Mucosa of descending colon (tissue), 3 donors: ENCODE measurements around the gene BAIAP2L1. TPM values are rescaled to one million over a fixed set of nuclear protein-coding genes. Genes with fewer than 3 reads are reported as not detected.
A peak's percentile ranks its signal among the peaks of the same experiment; 100 is the strongest.

Source experiments
- ATAC-seq: fragments of 200-7000 bp; cut with Tn5 transposase; one replicate; pipeline ENCODE4 v1.9.1; 2020; ENCODE audit warnings: mild to moderate bottlenecking, moderate library complexity
- DNase-seq, 3 donors: peaks; one replicate each; pipeline ENCODE4 v3.0.0-alpha.2; 2020
- H3K36me3 ChIP-seq: fragments of 200-600 bp; one replicate; pipeline ENCODE4 v1.8.0; 2021; ENCODE audit warnings: low read depth, mild to moderate bottlenecking
- H3K4me1 ChIP-seq: fragments of 200-600 bp; one replicate; pipeline ENCODE4 v1.8.0; 2021; ENCODE audit warnings: low read depth, mild to moderate bottlenecking
- H3K4me3 ChIP-seq: fragments of 200-600 bp; one replicate; pipeline ENCODE4 v1.8.0; 2021; ENCODE audit warnings: mild to moderate bottlenecking
- H3K9me3 ChIP-seq: fragments of 200-600 bp; one replicate; pipeline ENCODE4 v1.8.0; 2021; ENCODE audit warnings: mild to moderate bottlenecking
- intact Hi-C, 2 donors: fragments of 100-400 bp; cut with DNase I in 1 of 2; cut with micrococcal nuclease in 1 of 2; formaldehyde crosslinking; loops; one replicate each; pipeline versions ENCODE4 v1.11.0 to v1.11.1; 2022; cut with DNase I, micrococcal nuclease
- total RNA-seq, 3 donors: library from RNA; stranded (reverse); fragmentation: NEBNext Ultra II Directional in 2 of 3; extraction: Animal tissue kit (Norgen Biotek cat#: 25700) in 2 of 3; gene quantifications; one replicate each; pipeline versions ENCODE4 v1.2.1 to v1.2.4, GENCODE V29; 2021 to 2023
- TF ChIP-seq, protein P1 (sequence below): fragments of 200-600 bp; IDR thresholded peaks from one replicate; pipeline ENCODE4 v1.8.0; 2022; ENCODE audit warnings: antibody characterized with exemption, mild to moderate bottlenecking
- donor health status: DM: no; HTN: no; CAD: no; lungs with moderate emphysema.
- donor health status: DM: no; HTN: no; CAD: no.
- donor health status: DM: no; HTN: yes; CAD: no.

BAIAP2L1 gene
- total RNA-seq, 3 donors from 2014 or later: 39.9 to 78.0 (median 65.4) TPM

DNA sequence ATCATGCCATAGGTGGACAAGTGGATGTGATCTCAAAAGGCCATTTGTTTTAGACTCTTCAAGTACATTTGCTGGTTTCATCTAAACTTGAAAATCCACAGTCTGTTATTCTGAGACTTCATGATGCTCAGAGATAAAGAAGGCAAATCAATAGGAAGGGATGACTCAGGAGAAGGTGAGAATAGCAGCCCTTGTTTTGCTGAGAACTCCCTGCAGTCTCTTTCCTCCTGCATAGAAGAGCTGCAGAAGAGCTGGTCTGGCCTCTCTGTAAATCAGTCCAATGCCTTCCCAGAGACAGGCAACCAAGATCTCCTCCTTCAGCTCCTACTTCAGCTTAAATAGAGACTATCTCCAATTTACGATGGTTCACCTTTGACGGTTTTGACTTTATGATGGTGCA, 4.0 kb upstream of the BAIAP2L1 start:
- Histone ChIP-seq H3K4me1 (peaks cover 9% of the 10 kb centered on the region), H3K4me3 (no peak overlapping the region), H3K9me3 (no peaks in the 10 kb centered on the region), H3K36me3 (no peaks in the 10 kb centered on the region)
- intact Hi-C loops: loop anchor here in 1 of 2 donors (10.0 kb wide), 1 partner anchor 120 kb away; the partner anchor contains the start of gene BRI3
- no peak for DNase-seq
- TF ChIP-seq, protein P1, sequence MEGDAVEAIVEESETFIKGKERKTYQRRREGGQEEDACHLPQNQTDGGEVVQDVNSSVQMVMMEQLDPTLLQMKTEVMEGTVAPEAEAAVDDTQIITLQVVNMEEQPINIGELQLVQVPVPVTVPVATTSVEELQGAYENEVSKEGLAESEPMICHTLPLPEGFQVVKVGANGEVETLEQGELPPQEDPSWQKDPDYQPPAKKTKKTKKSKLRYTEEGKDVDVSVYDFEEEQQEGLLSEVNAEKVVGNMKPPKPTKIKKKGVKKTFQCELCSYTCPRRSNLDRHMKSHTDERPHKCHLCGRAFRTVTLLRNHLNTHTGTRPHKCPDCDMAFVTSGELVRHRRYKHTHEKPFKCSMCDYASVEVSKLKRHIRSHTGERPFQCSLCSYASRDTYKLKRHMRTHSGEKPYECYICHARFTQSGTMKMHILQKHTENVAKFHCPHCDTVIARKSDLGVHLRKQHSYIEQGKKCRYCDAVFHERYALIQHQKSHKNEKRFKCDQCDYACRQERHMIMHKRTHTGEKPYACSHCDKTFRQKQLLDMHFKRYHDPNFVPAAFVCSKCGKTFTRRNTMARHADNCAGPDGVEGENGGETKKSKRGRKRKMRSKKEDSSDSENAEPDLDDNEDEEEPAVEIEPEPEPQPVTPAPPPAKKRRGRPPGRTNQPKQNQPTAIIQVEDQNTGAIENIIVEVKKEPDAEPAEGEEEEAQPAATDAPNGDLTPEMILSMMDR: no peak
- no peak for ATAC-seq

GRCh38 chr7:98399890-98400541, 874 bp downstream of the BAIAP2L1 start:
- DNase-seq (peak in 2 of 3 donors; percentile 19 to 51), ATAC-seq (no peak)
- TF ChIP-seq, protein P1: no peak
- intact Hi-C loops: loop anchor here in 1 of 2 donors (10.0 kb wide), 1 partner anchor 115 kb away; the partner anchor contains the start of gene BRI3
- Histone ChIP-seq H3K4me3 (peak overlapping the region; percentile 17), H3K4me1 (peaks cover 7% of the 10 kb centered on the region), H3K36me3 (no peaks in the 10 kb centered on the region), H3K9me3 (no peaks in the 10 kb centered on the region)

DNA sequence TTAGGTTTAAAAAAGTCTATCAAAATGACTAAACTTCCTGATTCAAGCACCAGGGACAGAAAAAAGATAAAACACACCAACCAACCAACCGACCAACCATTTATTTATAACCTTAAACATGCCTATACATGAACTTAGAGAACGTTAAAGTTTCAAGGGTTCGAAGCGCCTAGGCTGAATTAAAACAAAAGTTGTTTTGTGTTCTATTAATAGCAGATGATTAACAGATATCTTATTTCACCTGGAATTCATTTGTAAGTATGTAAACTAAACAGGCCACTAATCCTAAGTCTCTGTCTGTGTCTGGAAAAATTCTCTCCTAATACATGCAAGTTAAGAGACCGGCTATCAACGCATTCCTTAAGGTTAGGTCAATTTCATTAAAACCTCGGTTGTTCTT, 1.4 kb downstream of the BAIAP2L1 start:
- peak overlapping the region; percentile 17 for H3K4me3 ChIP-seq
- TF ChIP-seq, protein P1: no peak
- H3K4me1 ChIP-seq: peaks cover 7% of the 10 kb centered on the region
- ATAC-seq (no peak), DNase-seq (no peak)
- no peaks in the 10 kb centered on the region for H3K9me3 ChIP-seq
- intact Hi-C loops: no loop called here
- no peaks in the 10 kb centered on the region for H3K36me3 ChIP-seq

- no peaks in the 10 kb centered on the region for H3K36me3 ChIP-seq
- intact Hi-C loops: no loop called here
- peak in 1 of 3 donors; percentile 37 for DNase-seq
- peak; percentile 0 for ATAC-seq
- no peak overlapping the region for H3K4me3 ChIP-seq
- H3K4me1 ChIP-seq: peaks cover 6% of the 10 kb centered on the region
- TF ChIP-seq, protein P1: no peak
- H3K9me3 ChIP-seq: no peaks in the 10 kb centered on the region
Observed at GRCh38 chr7:98398567-98399372, 2.1 kb downstream of the BAIAP2L1 start.

DNA sequence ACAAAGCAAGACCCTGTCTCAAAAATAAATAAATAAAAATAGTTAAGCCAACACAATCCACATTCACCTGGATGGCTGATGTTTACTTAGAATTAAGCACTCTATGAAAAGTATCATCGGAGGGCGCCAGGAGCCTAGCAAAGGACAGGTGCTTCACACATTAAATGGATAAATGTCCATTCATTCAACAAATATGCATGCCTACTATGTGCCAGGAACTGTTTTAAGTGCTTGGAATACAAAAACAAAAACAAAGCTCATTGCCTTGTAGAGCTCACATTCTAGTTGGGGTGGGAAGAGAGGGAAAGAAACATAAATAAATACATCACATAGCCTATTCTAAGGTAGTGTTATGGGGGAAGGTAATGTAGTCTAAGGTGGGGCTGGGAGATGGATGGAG, 4.1 kb downstream of the BAIAP2L1 start:
- DNase-seq (no peak), ATAC-seq (no peak)
- no peak overlapping the region for H3K4me3 ChIP-seq
- TF ChIP-seq, protein P1: no peak
- H3K9me3 ChIP-seq: no peaks in the 10 kb centered on the region
- intact Hi-C loops: no loop called here
- no peaks in the 10 kb centered on the region for H3K36me3 ChIP-seq
- H3K4me1 ChIP-seq: peaks cover 3% of the 10 kb centered on the region
